Cardiac muscle cell (in vitro differentiated cells and primary cell): ENCODE results near the gene RAB40C. TPM values are rescaled to one million over a fixed set of nuclear protein-coding genes. Genes with fewer than 3 reads are reported as not detected.

Experiments
- DNase-seq, 2 donors: peaks; one replicate each; pipeline versions ENCODE4 v3.0.0 to v3.0.0-alpha.2; 2010 to 2017; ENCODE audit warnings: low read depth in 1 of 2, low spot score in 1 of 2
- H3K27ac ChIP-seq: fragments of 200-600 bp; sonication (generic); 2 replicates; pipeline ENCODE4 v1.5.1; 2016
- H3K27me3 ChIP-seq: fragments of 200-600 bp; sonication (generic); 2 replicates; pipeline ENCODE4 v1.6.0; 2016; ENCODE audit warnings: control low read depth
- H3K36me3 ChIP-seq: fragments of 200-600 bp; sonication (generic); 2 replicates; pipeline ENCODE4 v1.5.1; 2016; ENCODE audit warnings: control low read depth
- H3K4me1 ChIP-seq: fragments of 200-600 bp; sonication (generic); 2 replicates; pipeline ENCODE4 v1.8.1; 2017; ENCODE audit warnings: low read depth, mild to moderate bottlenecking, mixed run types
- H3K4me3 ChIP-seq: fragments of 200-600 bp; sonication (generic); 2 replicates; pipeline ENCODE4 v1.5.1; 2016; ENCODE audit warnings: mild to moderate bottlenecking
- H3K9me3 ChIP-seq: fragments of 200-600 bp; sonication (generic); 2 replicates; pipeline ENCODE4 v1.5.1; 2017; ENCODE audit warnings: low read depth, mild to moderate bottlenecking, control low read depth
- CTCF ChIP-seq: IDR thresholded peaks from 2 replicates; pipeline ENCODE4 v1.5.1; 2012; ENCODE audit warnings: low read depth, mild to moderate bottlenecking, low read length
- polyA plus RNA-seq: library from polyadenylated mRNA; unstranded; fragments of >200 nt; fragmentation: Nextera tagmentation; extraction: Ambion mirVana; gene quantifications from 2 replicates; pipeline ENCODE4 v1.2.1, GENCODE V29; 2016
- total RNA-seq: library from RNA; depleted of rRNA; stranded (reverse); fragments of >200 nt; gene quantifications from 2 replicates; pipeline ENCODE4 v1.2.3, GENCODE V29; 2016

Gene RAB40C
- total and polyA plus RNA-seq, 2 experiments from 2014 or later: 30.8 to 45.9 TPM

- no peaks in the 10 kb centered on the region for H3K27me3 ChIP-seq
- H3K9me3 ChIP-seq: no peaks in the 10 kb centered on the region
- peaks cover 23% of the 10 kb centered on the region for H3K4me1 ChIP-seq
- no peaks in the 10 kb centered on the region for H3K36me3 ChIP-seq
- no peak for DNase-seq
- peak overlapping the region; percentile 80 for H3K4me3 ChIP-seq
- H3K27ac ChIP-seq: no peak overlapping the region
- no peak for TF ChIP-seq CTCF
These were observed 50.7 kb downstream of the RAB40C start for GRCh38 chr16:640614-641013.

- peak; percentile 84 to 96 for DNase-seq
- no peaks in the 10 kb centered on the region for H3K36me3 ChIP-seq
- no peaks in the 10 kb centered on the region for H3K9me3 ChIP-seq
- peak within 1 kb of the TSS; percentile 83 for H3K27ac ChIP-seq
- H3K4me1 ChIP-seq: peaks cover 23% of the 10 kb centered on the region
- peak within 1 kb of the TSS; percentile 80 for H3K4me3 ChIP-seq
- H3K27me3 ChIP-seq: no peaks in the 10 kb centered on the region
- TF ChIP-seq CTCF: no peak
These were observed 51.7 kb downstream of the RAB40C start, which contains the start of gene MCRIP2 for GRCh38 chr16:641326-642188. MCRIP2 (plus strand) TSS chr16:641828; CDS start chr16:641992, 164 bp downstream.

- Histone ChIP-seq H3K4me1 (peaks cover 21% of the 10 kb centered on the region), H3K27ac (peak overlapping the region; percentile 83), H3K9me3 (no peaks in the 10 kb centered on the region), H3K4me3 (peak overlapping the region; percentile 80), H3K36me3 (no peaks in the 10 kb centered on the region), H3K27me3 (no peaks in the 10 kb centered on the region)
- DNase-seq: peak; percentile 36 to 71
- no peak for TF ChIP-seq CTCF
These were observed 52.6 kb downstream of the RAB40C start for GRCh38 chr16:642189-643049.

- DNase-seq: no peak
- peak overlapping the region; percentile 80 for H3K4me3 ChIP-seq
- no peaks in the 10 kb centered on the region for H3K27me3 ChIP-seq
- H3K9me3 ChIP-seq: no peaks in the 10 kb centered on the region
- H3K36me3 ChIP-seq: no peaks in the 10 kb centered on the region
- TF ChIP-seq CTCF: no peak
- peak overlapping the region; percentile 83 for H3K27ac ChIP-seq
- peaks cover 16% of the 10 kb centered on the region for H3K4me1 ChIP-seq
These were observed 53.1 kb downstream of the RAB40C start for GRCh38 chr16:643050-643368.

- no peak overlapping the region for H3K27ac ChIP-seq
- H3K4me1 ChIP-seq: peaks cover 12% of the 10 kb centered on the region
- no peaks in the 10 kb centered on the region for H3K9me3 ChIP-seq
- H3K36me3 ChIP-seq: no peaks in the 10 kb centered on the region
- DNase-seq: no peak
- no peaks in the 10 kb centered on the region for H3K27me3 ChIP-seq
- no peak for TF ChIP-seq CTCF
- H3K4me3 ChIP-seq: no peak overlapping the region
These were observed 54.7 kb downstream of the RAB40C start for GRCh38 chr16:644556-644955.
